HFF-Myc (cell line): ENCODE results near the gene CLSTN3.

Experiments
- DNase-seq: peaks from one replicate; pipeline ENCODE4 v3.0.0-alpha.2; 2011; ENCODE audit warnings: low read depth; ENCODE audit errors: extremely low read depth
- H3K4me3 ChIP-seq: replicated peaks from 2 replicates; pipeline ENCODE4 v1.5.1; 2011; ENCODE audit warnings: low read depth, mild to moderate bottlenecking, control low read depth, low read length
- CTCF ChIP-seq: IDR thresholded peaks from 2 replicates; pipeline ENCODE4 v1.5.1; 2012; ENCODE audit warnings: mild to moderate bottlenecking, low read depth, low read length, control low read depth; ENCODE audit errors: missing control alignments

Gene CLSTN3

GRCh38 chr12:7134396-7135166 is 4.4 kb downstream of the CLSTN3 start:
- no peak overlapping the region for H3K4me3 ChIP-seq
- no peak for TF ChIP-seq CTCF
- DNase-seq, result no peak

GRCh38 chr12:7136071-7136470 is 5.9 kb downstream of the CLSTN3 start:
- no peak overlapping the region for H3K4me3 ChIP-seq
- DNase-seq, result no peak
- no peak for TF ChIP-seq CTCF

- no peak for TF ChIP-seq CTCF
- no peak overlapping the region for H3K4me3 ChIP-seq
- no peak for DNase-seq
Measured at GRCh38 chr12:7136676-7137075, 6.5 kb downstream of the CLSTN3 start.

- DNase-seq, result no peak
Measured at GRCh38 chr12:7137908-7138307, 7.7 kb downstream of the CLSTN3 start.

GRCh38 chr12:7139200-7139599 is 9.0 kb downstream of the CLSTN3 start:
- H3K4me3 ChIP-seq, result no peak overlapping the region
- no peak for TF ChIP-seq CTCF
- no peak for DNase-seq

More at GRCh38 chr12:7137908-7138307, 7.7 kb downstream of the CLSTN3 start:
- no peak overlapping the region for H3K4me3 ChIP-seq
- no peak for TF ChIP-seq CTCF

- TF ChIP-seq CTCF, result no peak
- H3K4me3 ChIP-seq, result no peak overlapping the region
- DNase-seq, result no peak
Measured at GRCh38 chr12:7141351-7142005, 11.3 kb downstream of the CLSTN3 start.
